GM12878 (cell line): ENCODE data around the gene RDH12. TPM values are rescaled to one million over a fixed set of nuclear protein-coding genes. Genes with fewer than 3 reads are reported as not detected.

Experiments
- ATAC-seq: fragments of 200-7000 bp; cut with Tn5 transposase; 3 replicates; pipeline ENCODE4 v1.9.1; 2020; ENCODE audit warnings: mild to moderate bottlenecking, moderate library complexity
- BruUV-seq: library from RNA; stranded (reverse); fragments of 400-500 nt; replicated peaks from 2 replicates; lab custom pipeline; 2021; lab: Mats Ljungman, UMichigan
- CTCF ChIA-PET: fragments of 300-600 bp; sonication (Branson Sonifier 250); formaldehyde crosslinking; extraction: SDS; loops from one replicate; lab custom pipeline; 2021; ENCODE audit warnings: inconsistent platforms; lab: Yijun Ruan, JAX
- POLR2A ChIA-PET: fragments of 350-600 bp; formaldehyde crosslinking; extraction: SDS; loops from one replicate; lab custom pipeline; 2021; ENCODE audit warnings: inconsistent platforms; lab: Charles Lee
- RAD21 ChIA-PET: fragments of 300-600 bp; sonication (Branson Sonifier 250); formaldehyde crosslinking; loops from one replicate; lab custom pipeline; 2023; ENCODE audit warnings: antibody characterized with exemption; ENCODE audit not compliant: unreplicated experiment; lab: Charles Lee
- SMC1A ChIA-PET: fragments of 300-600 bp; sonication (Branson Sonifier 250); formaldehyde crosslinking; loops from one replicate; lab custom pipeline; 2023; ENCODE audit not compliant: unreplicated experiment, uncharacterized antibody; lab: Charles Lee
- DNase-seq: peaks from one replicate; pipeline ENCODE4 v3.0.0-alpha.2; 2011; ENCODE audit warnings: low read depth, low spot score
- FAIRE-seq: peaks from 3 replicates; lab custom pipeline; 2011; peaks lifted over from hg19 to GRCh38; lab: Jason Lieb, UNC
- H2AFZ ChIP-seq: 2 replicates; pipeline ENCODE4 v1.6.0; 2011; ENCODE audit warnings: low read depth, low read length, control low read depth; ENCODE audit not compliant: control insufficient read depth
- H3K27ac ChIP-seq: 2 replicates; pipeline ENCODE4 v1.5.1; 2011; ENCODE audit warnings: control low read depth; ENCODE audit not compliant: control insufficient read depth, insufficient read depth
- H3K27me3 ChIP-seq, 2 experiments: replicated peaks in 1 of 2; 2 replicates each; pipeline versions ENCODE4 v1.6.0 to v1.6.1; 2011; ENCODE audit warnings: low read length in 1 of 2; ENCODE audit not compliant: control insufficient read depth in 2 of 2, insufficient read depth in 2 of 2
- H3K36me3 ChIP-seq, 2 experiments: 2 replicates each; pipeline ENCODE4 v1.5.1; 2011; ENCODE audit warnings: low read length in 1 of 2; ENCODE audit not compliant: control insufficient read depth in 2 of 2, insufficient read depth in 2 of 2
- H3K4me1 ChIP-seq: 2 replicates; pipeline ENCODE4 v1.6.1; 2011; ENCODE audit warnings: mild to moderate bottlenecking, low read length, moderate library complexity, mixed read lengths; ENCODE audit not compliant: control insufficient read depth, insufficient read depth
- H3K4me2 ChIP-seq: 2 replicates; pipeline ENCODE4 v1.6.0; 2011; ENCODE audit warnings: control low read depth; ENCODE audit not compliant: control insufficient read depth, insufficient read depth
- H3K4me3 ChIP-seq: fragments of 200-600 bp; sonication (generic); 2 replicates; pipeline ENCODE4 v1.5.1; 2016
- H3K79me2 ChIP-seq: 2 replicates; pipeline ENCODE4 v1.6.0; 2011; ENCODE audit warnings: low read length; ENCODE audit not compliant: control insufficient read depth, insufficient read depth
- H3K9ac ChIP-seq: 2 replicates; pipeline ENCODE4 v1.8.0; 2011; ENCODE audit warnings: low read length, control low read depth, mixed read lengths; ENCODE audit not compliant: control insufficient read depth, insufficient read depth
- H3K9me3 ChIP-seq: replicated peaks from 3 replicates; pipeline ENCODE4 v1.5.1; 2011; ENCODE audit warnings: mild to moderate bottlenecking, low read length; ENCODE audit not compliant: control insufficient read depth, insufficient read depth
- H4K20me1 ChIP-seq: 2 replicates; pipeline ENCODE4 v1.6.0; 2011; ENCODE audit not compliant: control insufficient read depth, insufficient read depth
- CTCF ChIP-seq, 3 experiments: IDR thresholded peaks in 2 of 3; conservative IDR thresholded peaks in 1 of 3; 2 replicates each; pipeline ENCODE4 v1.5.1; 2011; ENCODE audit warnings: low read depth in 3 of 3, low read length in 3 of 3, mild to moderate bottlenecking in 3 of 3, control low read depth in 2 of 3, moderate library complexity in 2 of 3, inconsistent platforms in 1 of 3, mixed read lengths in 1 of 3; ENCODE audit not compliant: control insufficient read depth in 2 of 3, insufficient read depth in 1 of 3; ENCODE audit errors: extremely low read depth in 1 of 3
- IKZF1 ChIP-seq: fragments of 450-650 bp; conservative IDR thresholded peaks from 2 replicates; pipeline ENCODE4 v1.6.1; 2017; ENCODE audit warnings: antibody characterized with exemption, mild to moderate bottlenecking
- IKZF2 ChIP-seq, 2 experiments: fragments of 450-650 bp; IDR thresholded peaks; 2 replicates each; pipeline ENCODE4 v1.6.1; 2017; ENCODE audit warnings: mild to moderate bottlenecking in 2 of 2, moderate library complexity in 2 of 2
- NFIC ChIP-seq: IDR thresholded peaks from 2 replicates; pipeline ENCODE4 v1.6.1; 2012; ENCODE audit warnings: low read depth, mild to moderate bottlenecking, inconsistent platforms, low read length, moderate library complexity
- RCOR1 ChIP-seq: conservative IDR thresholded peaks from 2 replicates; pipeline ENCODE4 v1.6.1; 2012; ENCODE audit warnings: low read depth, low read length, improper control_type of control experiment
- RELA ChIP-seq: fragments of 450-650 bp; IDR thresholded peaks from 2 replicates; pipeline ENCODE4 v1.8.0; 2014; ENCODE audit warnings: borderline replicate concordance; ENCODE audit not compliant: partially characterized antibody
- RUNX3 ChIP-seq: IDR thresholded peaks from 2 replicates; pipeline ENCODE4 v1.6.1; 2012; ENCODE audit warnings: low read length, inconsistent platforms
- SMC3 ChIP-seq: IDR thresholded peaks from 2 replicates; pipeline ENCODE4 v1.6.1; 2011; ENCODE audit warnings: low read length, improper control_type of control experiment, borderline replicate concordance
- SPI1 ChIP-seq: IDR thresholded peaks from 2 replicates; pipeline ENCODE4 v1.6.1; 2011; ENCODE audit warnings: low read depth, mild to moderate bottlenecking, low read length, moderate library complexity, borderline replicate concordance; ENCODE audit not compliant: insufficient read depth
- YY1 ChIP-seq: IDR thresholded peaks from 2 replicates; pipeline ENCODE4 v1.6.1; 2011; ENCODE audit warnings: low read depth, mild to moderate bottlenecking, low read length
- WGBS: methylation state at CpG from one replicate; pipeline ENCODE4 v1.1.6; 2016; ENCODE audit warnings: low lambda C conversion rate; ENCODE audit not compliant: insufficient replicate concordance, insufficient coverage; ENCODE audit errors: missing lambda C conversion rate; 5-methylcytosine and 5-hydroxymethylcytosine counted together
- in situ Hi-C: fragments of 300-500 bp; cut with MboI; formaldehyde crosslinking; loops from 9 replicates; pipeline ENCODE4 v1.14.3; 2018; ENCODE audit warnings: mixed read lengths
- intact Hi-C: fragments of 100-400 bp; cut with micrococcal nuclease; formaldehyde crosslinking; loops from one replicate; pipeline ENCODE4 v1.14.2; 2022; ENCODE audit not compliant: unreplicated experiment
- polyA plus RNA-seq, 11 experiments: library from polyadenylated mRNA; depleted of rRNA in 4 of 11; unstranded in 6 of 11; stranded (reverse) in 5 of 11; fragments of >200 nt; fragmentation: Nextera tagmentation in 4 of 11; fragmentation: Illumina TruSeq in 1 of 11; extraction: Ambion mirVana in 4 of 11; extraction: Trizol in 1 of 11; gene quantifications; 1 replicate in 1 of 11; 2 replicates in 10 of 11; pipeline versions ENCODE4 v1.2.1 to v1.2.3, GENCODE V29; 2011 to 2016; ENCODE audit warnings: inconsistent platforms in 2 of 11, missing spikeins in 2 of 11, low read depth in 1 of 11
- total RNA-seq, 4 experiments: library from RNA; depleted of rRNA in 3 of 4; stranded (reverse); fragments of >200 nt in 3 of 4; fragmentation: Illumina TruSeq in 1 of 4; extraction: Trizol in 1 of 4; gene quantifications; 2 replicates each; pipeline versions ENCODE4 v1.2.1 to v1.2.3, GENCODE V29; 2013 to 2021

Gene RDH12
- total and polyA plus RNA-seq, 10 of the 15 experiments (the other 5 are each of a cell fraction or from before 2014, with no cell fraction given), result not detected

DNA sequence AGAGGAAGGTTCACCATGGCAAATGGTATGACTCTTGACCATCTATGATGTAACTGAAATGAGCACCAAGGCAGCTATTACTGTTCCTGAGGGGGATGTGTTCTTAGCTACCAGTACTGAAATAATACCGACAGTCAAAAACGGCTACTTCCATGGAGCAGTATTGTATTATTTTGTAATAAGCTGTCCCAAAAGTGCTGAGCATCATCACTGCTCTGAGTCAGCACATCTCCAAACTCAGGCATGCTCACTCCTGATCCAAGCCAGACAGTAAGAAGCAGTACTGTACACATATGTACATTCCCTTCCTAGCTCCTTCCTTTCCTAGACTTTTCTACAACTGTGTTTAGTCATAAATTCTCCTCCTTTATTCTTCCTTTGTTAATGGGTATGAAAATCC is 35.8 kb upstream of the RDH12 start:
- H2AFZ ChIP-seq, result no peak overlapping the region
- peaks cover 28% of the 10 kb centered on the region for H3K79me2 ChIP-seq
- DNase-seq (no peak), ATAC-seq (no peak), FAIRE-seq (no peak)
- peaks cover 0 to 1% of the 10 kb centered on the region in 2 experiments; a peak in 3 of 4 replicates for H3K36me3 ChIP-seq
- in situ Hi-C loops, result loop anchor here (5.0 kb wide), 1 partner anchor 84 kb away; no protein-coding TSS in a partner anchor
- H3K4me1 ChIP-seq, result peaks cover 17% of the 10 kb centered on the region
- no peak overlapping the region for H3K4me3 ChIP-seq
- H4K20me1 ChIP-seq, result no peaks in the 10 kb centered on the region
- intact Hi-C loops, result loop anchor here (2.0 kb wide), 1 partner anchor 239 kb away; no protein-coding TSS in a partner anchor
- H3K4me2 ChIP-seq, result no peak overlapping the region
- ChIA-PET POLR2A (interaction anchor here (2.0 to 2.1 kb wide), 2 partner anchors 29 to 38 kb away, joined by 10 to 14 read pairs; partner anchors contain the start of gene RDH11), CTCF (interaction anchor here (0.9 to 15.6 kb wide), 18 partner anchors 11 to 1150 kb away, joined by 3 to 223 read pairs (median 15); partner anchors contain the start of genes ARG2, PIGH, RDH11 and RDH12), SMC1A (interaction anchor here (1.0 to 9.1 kb wide), 15 partner anchors 14 to 239 kb away, joined by 3 to 151 read pairs (median 13); partner anchors contain the start of genes ARG2, PIGH, RDH11 and RDH12), RAD21 (interaction anchor here (0.8 to 6.7 kb wide), 10 partner anchors 28 to 240 kb away, joined by 3 to 144 read pairs (median 26); partner anchors contain the start of genes ARG2, PIGH, RDH11 and RDH12)
- no peaks in the 10 kb centered on the region for H3K9me3 ChIP-seq
- H3K27me3 ChIP-seq, result no peaks in the 10 kb centered on the region
- TF ChIP-seq SPI1 (no peak), NFIC (no peak)
- BruUV-seq, result no TSS peak
- H3K9ac ChIP-seq, result no peak overlapping the region
- WGBS, result 100% methylated on average over 2 of the region's 2 CpGs
- no peak overlapping the region for H3K27ac ChIP-seq

- SMC1A ChIA-PET, result interaction anchor here (0.7 to 9.1 kb wide), 26 partner anchors 8 to 240 kb away, joined by 3 to 151 read pairs (median 4); partner anchors contain the start of genes ARG2, PIGH, RDH11 and RDH12
- in situ Hi-C loops, result loop anchor here (5.0 kb wide), 1 partner anchor 85 kb away; no protein-coding TSS in a partner anchor
- no peak overlapping the region for H3K4me3 ChIP-seq
- RAD21 ChIA-PET, result interaction anchor here (0.7 to 6.7 kb wide), 22 partner anchors 11 to 309 kb away, joined by 3 to 144 read pairs (median 6); partner anchors contain the start of genes ARG2, PIGH, RDH11 and RDH12
- BruUV-seq, result no TSS peak
- no peaks in the 10 kb centered on the region for H4K20me1 ChIP-seq
- peak; percentile 80 for FAIRE-seq
- H2AFZ ChIP-seq, result no peak overlapping the region
- no peak overlapping the region for H3K27ac ChIP-seq
- peaks cover 17% of the 10 kb centered on the region for H3K4me1 ChIP-seq
- H3K36me3 ChIP-seq, result no peaks in the 10 kb centered on the region; a peak in 3 of 4 replicates
- CTCF ChIA-PET, result interaction anchor here (0.7 to 15.6 kb wide), 33 partner anchors 8 to 1149 kb away, joined by 3 to 223 read pairs (median 7); partner anchors contain the start of genes ARG2, PIGH, RDH11 and RDH12
- ATAC-seq, result peak; percentile 80
- DNase-seq, result peak; percentile 30
- H3K79me2 ChIP-seq, result peaks cover 33% of the 10 kb centered on the region
- no peak overlapping the region for H3K9ac ChIP-seq
- no peak overlapping the region for H3K4me2 ChIP-seq
- POLR2A ChIA-PET, result interaction anchor here (0.6 to 2.1 kb wide), 4 partner anchors 21 to 82 kb away, joined by 3 to 14 read pairs (median 8); partner anchors contain the start of gene RDH11
- no peaks in the 10 kb centered on the region for H3K9me3 ChIP-seq
- WGBS, result 40% methylated on average over 1 of the region's 1 CpG
- intact Hi-C loops, result loop anchor here (1.0 to 2.0 kb wide), 4 partner anchors 37 to 240 kb away; no protein-coding TSS in a partner anchor
- no peaks in the 10 kb centered on the region for H3K27me3 ChIP-seq
- TF ChIP-seq RUNX3 (peak; percentile 72), SPI1 (peak; percentile 79), RELA (peak; percentile 14), IKZF2 (IDR thresholded peaks at IDR 0.05) (peak; percentile 25 to 31; a peak in 1 of 4 replicates), YY1 (0 out of 2 replicates have a peak, but pooled peaks have one; percentile 22), SMC3 (peak; percentile 82), RCOR1 (no peak), IKZF1 (peak; percentile 48; the same call in 1 of the 2 replicates), CTCF (IDR thresholded peaks at IDR 0.05 in 2 of 3, conservative IDR thresholded peaks at IDR 0.05 in 1 of 3; ENCODE audit: control insufficient read depth in 2 of 3, extremely low read depth in 1 of 3, insufficient read depth in 1 of 3, low read depth in 3 of 3, low read length in 3 of 3) (peak; percentile 57 to 71 (median 65))
These were observed 34.8 kb upstream of the RDH12 start for GRCh38 chr14:67666750-67667449.
